Progenitor cell of endocrine pancreas (in vitro differentiated cells): Measurements from ENCODE around the gene ALAD. TPM values are rescaled to one million over a fixed set of nuclear protein-coding genes. Genes with fewer than 3 reads are reported as not detected.

ENCODE experiments used
- DNase-seq: peaks from one replicate; pipeline ENCODE4 v3.0.0; 2021; ENCODE audit warnings: low spot score; ENCODE audit not compliant: unreplicated experiment
- H3K27ac Mint-ChIP-seq: 2 replicates; pipeline ENCODE4 v1.8.0; 2021; ENCODE audit warnings: mild to moderate bottlenecking, moderate library complexity, mixed read lengths
- H3K27me3 Mint-ChIP-seq: 2 replicates; pipeline ENCODE4 v1.8.0; 2021; ENCODE audit warnings: mixed read lengths
- H3K36me3 Mint-ChIP-seq: 2 replicates; pipeline ENCODE4 v1.8.0; 2022; ENCODE audit warnings: mixed read lengths; ENCODE audit not compliant: insufficient read depth
- H3K4me1 Mint-ChIP-seq: 2 replicates; pipeline ENCODE4 v1.8.0; 2021; ENCODE audit warnings: low read depth, mixed read lengths
- H3K4me3 Mint-ChIP-seq: 2 replicates; pipeline ENCODE4 v1.8.0; 2021; ENCODE audit warnings: low read depth, mild to moderate bottlenecking, moderate library complexity, mixed read lengths
- H3K9me3 Mint-ChIP-seq: 2 replicates; pipeline ENCODE4 v1.8.0; 2021; ENCODE audit warnings: low read depth, mixed read lengths
- CTCF ChIP-seq: fragments of 200-600 bp; sonication (generic); IDR thresholded peaks from one replicate; pipeline ENCODE4 v1.5.0; 2021; ENCODE audit warnings: antibody characterized with exemption, mild to moderate bottlenecking; ENCODE audit not compliant: unreplicated experiment
- total RNA-seq: library from RNA; stranded (reverse); gene quantifications from 2 replicates; pipeline ENCODE4 v1.2.1, GENCODE V29; 2021

Gene ALAD
- total RNA-seq, 1 donor from 2014 or later: 64.3 TPM

GRCh38 chr9:113390192-113390960 lies 10.7 kb downstream of the ALAD start:
- TF ChIP-seq CTCF: no peak
- Mint-ChIP-seq H3K36me3 (peaks cover 33% of the 10 kb centered on the region), H3K27me3 (no peaks in the 10 kb centered on the region), H3K4me1 (peaks cover 29% of the 10 kb centered on the region), H3K9me3 (peaks cover 7% of the 10 kb centered on the region), H3K27ac (no peak overlapping the region), H3K4me3 (no peak overlapping the region)
- DNase-seq: no peak

GRCh38 chr9:113389451-113389850 lies 11.6 kb downstream of the ALAD start:
- Mint-ChIP-seq H3K36me3 (peaks cover 30% of the 10 kb centered on the region), H3K9me3 (peaks cover 7% of the 10 kb centered on the region), H3K27me3 (no peaks in the 10 kb centered on the region), H3K4me1 (peaks cover 31% of the 10 kb centered on the region), H3K4me3 (no peak overlapping the region), H3K27ac (peak overlapping the region; percentile 41)
- no peak for TF ChIP-seq CTCF
- DNase-seq: no peak

GRCh38 chr9:113388833-113389232 lies 12.3 kb downstream of the ALAD start:
- Mint-ChIP-seq H3K4me3 (no peak overlapping the region), H3K27ac (peak overlapping the region; percentile 98), H3K36me3 (peaks cover 30% of the 10 kb centered on the region), H3K4me1 (peaks cover 31% of the 10 kb centered on the region), H3K9me3 (peaks cover 7% of the 10 kb centered on the region), H3K27me3 (no peaks in the 10 kb centered on the region)
- TF ChIP-seq CTCF: no peak
- DNase-seq: no peak

- H3K36me3 Mint-ChIP-seq: peaks cover 24% of the 10 kb centered on the region
- H3K4me1 Mint-ChIP-seq: peaks cover 35% of the 10 kb centered on the region
- H3K4me3 Mint-ChIP-seq: peak overlapping the region; percentile 42
- no peak for TF ChIP-seq CTCF
- peak overlapping the region; percentile 98 for H3K27ac Mint-ChIP-seq
- DNase-seq: peak; percentile 34
- no peaks in the 10 kb centered on the region for H3K27me3 Mint-ChIP-seq
- peaks cover 7% of the 10 kb centered on the region for H3K9me3 Mint-ChIP-seq
Observed at GRCh38 chr9:113387560-113388230, 13.4 kb downstream of the ALAD start.

GRCh38 chr9:113386571-113387393 lies 14.3 kb downstream of the ALAD start:
- Mint-ChIP-seq H3K27me3 (no peaks in the 10 kb centered on the region), H3K27ac (peak overlapping the region; percentile 98), H3K9me3 (peaks cover 7% of the 10 kb centered on the region), H3K4me1 (peaks cover 42% of the 10 kb centered on the region), H3K36me3 (peaks cover 20% of the 10 kb centered on the region), H3K4me3 (peak overlapping the region; percentile 42)
- no peak for TF ChIP-seq CTCF
- no peak for DNase-seq
